GM12878 (cell line): ENCODE data around the gene PRPF31. TPM values are rescaled to one million over a fixed set of nuclear protein-coding genes. Genes with fewer than 3 reads are reported as not detected.

Experiments
- ATAC-seq: fragments of 200-7000 bp; cut with Tn5 transposase; 3 replicates; pipeline ENCODE4 v1.9.1; 2020; ENCODE audit warnings: mild to moderate bottlenecking, moderate library complexity
- BruUV-seq: library from RNA; stranded (reverse); fragments of 400-500 nt; replicated peaks from 2 replicates; lab custom pipeline; 2021; lab: Mats Ljungman, UMichigan
- CTCF ChIA-PET: fragments of 300-600 bp; sonication (Branson Sonifier 250); formaldehyde crosslinking; extraction: SDS; loops from one replicate; lab custom pipeline; 2021; ENCODE audit warnings: inconsistent platforms; lab: Yijun Ruan, JAX
- POLR2A ChIA-PET: fragments of 350-600 bp; formaldehyde crosslinking; extraction: SDS; loops from one replicate; lab custom pipeline; 2021; ENCODE audit warnings: inconsistent platforms; lab: Charles Lee
- RAD21 ChIA-PET: fragments of 300-600 bp; sonication (Branson Sonifier 250); formaldehyde crosslinking; loops from one replicate; lab custom pipeline; 2023; ENCODE audit warnings: antibody characterized with exemption; ENCODE audit not compliant: unreplicated experiment; lab: Charles Lee
- SMC1A ChIA-PET: fragments of 300-600 bp; sonication (Branson Sonifier 250); formaldehyde crosslinking; loops from one replicate; lab custom pipeline; 2023; ENCODE audit not compliant: unreplicated experiment, uncharacterized antibody; lab: Charles Lee
- DNase-seq: peaks from one replicate; pipeline ENCODE4 v3.0.0-alpha.2; 2011; ENCODE audit warnings: low read depth, low spot score
- FAIRE-seq: peaks from 3 replicates; lab custom pipeline; 2011; peaks lifted over from hg19 to GRCh38; lab: Jason Lieb, UNC
- H2AFZ ChIP-seq: 2 replicates; pipeline ENCODE4 v1.6.0; 2011; ENCODE audit warnings: low read depth, low read length, control low read depth; ENCODE audit not compliant: control insufficient read depth
- H3K27ac ChIP-seq: 2 replicates; pipeline ENCODE4 v1.5.1; 2011; ENCODE audit warnings: control low read depth; ENCODE audit not compliant: control insufficient read depth, insufficient read depth
- H3K27me3 ChIP-seq, 2 experiments: replicated peaks in 1 of 2; 2 replicates each; pipeline versions ENCODE4 v1.6.0 to v1.6.1; 2011; ENCODE audit warnings: low read length in 1 of 2; ENCODE audit not compliant: control insufficient read depth in 2 of 2, insufficient read depth in 2 of 2
- H3K36me3 ChIP-seq, 2 experiments: 2 replicates each; pipeline ENCODE4 v1.5.1; 2011; ENCODE audit warnings: low read length in 1 of 2; ENCODE audit not compliant: control insufficient read depth in 2 of 2, insufficient read depth in 2 of 2
- H3K4me1 ChIP-seq: 2 replicates; pipeline ENCODE4 v1.6.1; 2011; ENCODE audit warnings: mild to moderate bottlenecking, low read length, moderate library complexity, mixed read lengths; ENCODE audit not compliant: control insufficient read depth, insufficient read depth
- H3K4me2 ChIP-seq: 2 replicates; pipeline ENCODE4 v1.6.0; 2011; ENCODE audit warnings: control low read depth; ENCODE audit not compliant: control insufficient read depth, insufficient read depth
- H3K4me3 ChIP-seq: fragments of 200-600 bp; sonication (generic); 2 replicates; pipeline ENCODE4 v1.5.1; 2016
- H3K79me2 ChIP-seq: 2 replicates; pipeline ENCODE4 v1.6.0; 2011; ENCODE audit warnings: low read length; ENCODE audit not compliant: control insufficient read depth, insufficient read depth
- H3K9ac ChIP-seq: 2 replicates; pipeline ENCODE4 v1.8.0; 2011; ENCODE audit warnings: low read length, control low read depth, mixed read lengths; ENCODE audit not compliant: control insufficient read depth, insufficient read depth
- H3K9me3 ChIP-seq: replicated peaks from 3 replicates; pipeline ENCODE4 v1.5.1; 2011; ENCODE audit warnings: mild to moderate bottlenecking, low read length; ENCODE audit not compliant: control insufficient read depth, insufficient read depth
- H4K20me1 ChIP-seq: 2 replicates; pipeline ENCODE4 v1.6.0; 2011; ENCODE audit not compliant: control insufficient read depth, insufficient read depth
- MEF2B ChIP-seq: fragments of 450-650 bp; IDR thresholded peaks from 2 replicates; pipeline ENCODE4 v1.6.1; 2018; ENCODE audit warnings: mild to moderate bottlenecking, moderate library complexity; ENCODE audit not compliant: partially characterized antibody, poor library complexity, severe bottlenecking
- POU2F2 ChIP-seq: IDR thresholded peaks from 3 replicates; pipeline ENCODE4 v1.6.1; 2011; ENCODE audit warnings: low read depth, mild to moderate bottlenecking, low read length, borderline replicate concordance
- RELA ChIP-seq: fragments of 450-650 bp; IDR thresholded peaks from 2 replicates; pipeline ENCODE4 v1.8.0; 2014; ENCODE audit warnings: borderline replicate concordance; ENCODE audit not compliant: partially characterized antibody
- ZNF384 ChIP-seq: IDR thresholded peaks from 2 replicates; pipeline ENCODE4 v1.6.1; 2012; ENCODE audit warnings: low read depth, mild to moderate bottlenecking, low read length, improper control_type of control experiment, borderline replicate concordance
- WGBS: methylation state at CpG from one replicate; pipeline ENCODE4 v1.1.6; 2016; ENCODE audit warnings: low lambda C conversion rate; ENCODE audit not compliant: insufficient replicate concordance, insufficient coverage; ENCODE audit errors: missing lambda C conversion rate; 5-methylcytosine and 5-hydroxymethylcytosine counted together
- in situ Hi-C: fragments of 300-500 bp; cut with MboI; formaldehyde crosslinking; loops from 9 replicates; pipeline ENCODE4 v1.14.3; 2018; ENCODE audit warnings: mixed read lengths
- intact Hi-C: fragments of 100-400 bp; cut with micrococcal nuclease; formaldehyde crosslinking; loops from one replicate; pipeline ENCODE4 v1.14.2; 2022; ENCODE audit not compliant: unreplicated experiment
- polyA plus RNA-seq, 11 experiments: library from polyadenylated mRNA; depleted of rRNA in 4 of 11; unstranded in 6 of 11; stranded (reverse) in 5 of 11; fragments of >200 nt; fragmentation: Nextera tagmentation in 4 of 11; fragmentation: Illumina TruSeq in 1 of 11; extraction: Ambion mirVana in 4 of 11; extraction: Trizol in 1 of 11; gene quantifications; 1 replicate in 1 of 11; 2 replicates in 10 of 11; pipeline versions ENCODE4 v1.2.1 to v1.2.3, GENCODE V29; 2011 to 2016; ENCODE audit warnings: inconsistent platforms in 2 of 11, missing spikeins in 2 of 11, low read depth in 1 of 11
- total RNA-seq, 4 experiments: library from RNA; depleted of rRNA in 3 of 4; stranded (reverse); fragments of >200 nt in 3 of 4; fragmentation: Illumina TruSeq in 1 of 4; extraction: Trizol in 1 of 4; gene quantifications; 2 replicates each; pipeline versions ENCODE4 v1.2.1 to v1.2.3, GENCODE V29; 2013 to 2021
- TF ChIP-seq, protein P1 (sequence below): fragments of 450-650 bp; IDR thresholded peaks from 2 replicates; pipeline ENCODE4 v1.6.1; 2018; ENCODE audit warnings: borderline replicate concordance, mild to moderate bottlenecking; ENCODE audit not compliant: partially characterized antibody
- TF ChIP-seq, protein P2 (sequence below): fragments of 450-650 bp; IDR thresholded peaks from 2 replicates; pipeline ENCODE4 v1.6.1; 2018; ENCODE audit warnings: mild to moderate bottlenecking, low read depth, moderate library complexity; ENCODE audit not compliant: partially characterized antibody
- TF ChIP-seq, protein P3 (sequence below): IDR thresholded peaks from 2 replicates; pipeline ENCODE4 v1.6.1; 2011; ENCODE audit warnings: low read depth, mild to moderate bottlenecking, low read length, moderate library complexity, borderline replicate concordance; ENCODE audit errors: extremely low read depth

Gene PRPF31
- total and polyA plus RNA-seq, 10 of the 15 experiments (the other 5 are each of a cell fraction or from before 2014, with no cell fraction given) = 2.7 to 170 (median 69.7) TPM

DNA sequence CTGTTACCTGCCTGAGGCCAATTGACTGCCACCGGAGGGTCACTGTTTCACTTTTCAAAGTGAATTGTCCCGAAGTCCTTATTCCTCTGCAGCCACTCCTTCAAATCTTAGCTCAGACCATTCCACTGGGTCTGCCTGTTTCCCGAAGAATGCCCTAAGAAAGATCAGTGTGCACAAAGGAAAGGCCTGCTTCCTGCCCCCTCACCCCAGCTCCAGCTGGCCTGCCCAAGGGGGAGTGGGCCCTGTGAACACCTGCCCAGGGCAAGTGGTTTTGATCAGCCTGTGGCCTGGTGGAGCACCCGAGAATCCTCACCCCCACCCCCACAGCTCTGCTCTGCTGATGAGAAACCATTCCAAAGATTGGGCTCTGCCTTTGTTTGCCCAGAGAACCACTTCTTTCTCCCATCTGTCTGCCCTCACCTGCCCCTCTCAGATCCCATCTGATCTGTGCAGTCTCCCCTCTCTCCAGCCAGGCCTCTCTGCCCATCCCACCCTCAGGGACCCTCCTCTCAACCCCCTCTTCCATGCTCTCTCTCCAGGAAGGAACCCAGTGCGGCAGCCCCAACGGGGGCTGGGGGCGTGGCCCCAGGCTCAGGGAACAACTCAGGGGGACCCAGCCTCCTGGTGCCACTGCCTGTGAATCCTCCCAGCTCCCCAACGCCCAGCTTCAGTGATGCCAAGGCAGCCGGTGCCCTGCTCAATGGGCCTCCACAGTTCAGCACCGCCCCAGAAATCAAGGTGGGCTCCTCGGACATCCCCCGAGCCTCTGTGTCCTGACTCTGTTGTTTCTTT is 33.7 kb downstream of the PRPF31 start:
- Histone ChIP-seq H3K4me3 (no peak overlapping the region), H3K36me3 (peaks cover 32 to 42% of the 10 kb centered on the region in 2 experiments; a peak in 3 of 4 replicates), H3K27ac (no peak overlapping the region), H3K4me2 (no peak overlapping the region), H3K79me2 (no peaks in the 10 kb centered on the region), H2AFZ (no peak overlapping the region), H3K4me1 (no peaks in the 10 kb centered on the region), H3K27me3 (no peaks in the 10 kb centered on the region), H3K9ac (no peak overlapping the region), H3K9me3 (no peaks in the 10 kb centered on the region), H4K20me1 (no peaks in the 10 kb centered on the region)
- BruUV-seq = no TSS peak
- WGBS = 79% methylated on average over 11 of the region's 12 CpGs
- POLR2A ChIA-PET = interaction anchor here (2.0 to 3.1 kb wide), 2 partner anchors 10 to 12 kb away, joined by 6 to 8 read pairs; partner anchors contain the start of gene LENG1
- ATAC-seq = no peak
- SMC1A ChIA-PET = interaction anchor here (1.5 kb wide), 1 partner anchor 88 kb away, joined by 5 read pairs; no protein-coding TSS in a partner anchor
- RAD21 ChIA-PET = interaction anchor here (1.3 kb wide), 1 partner anchor 12 kb away, joined by 3 read pairs; the partner anchor contains the start of gene CNOT3
- no peak for TF ChIP-seq POU2F2
- TF ChIP-seq ZNF384 = no peak
- TF ChIP-seq MEF2B = no peak
- TF ChIP-seq, protein P1, sequence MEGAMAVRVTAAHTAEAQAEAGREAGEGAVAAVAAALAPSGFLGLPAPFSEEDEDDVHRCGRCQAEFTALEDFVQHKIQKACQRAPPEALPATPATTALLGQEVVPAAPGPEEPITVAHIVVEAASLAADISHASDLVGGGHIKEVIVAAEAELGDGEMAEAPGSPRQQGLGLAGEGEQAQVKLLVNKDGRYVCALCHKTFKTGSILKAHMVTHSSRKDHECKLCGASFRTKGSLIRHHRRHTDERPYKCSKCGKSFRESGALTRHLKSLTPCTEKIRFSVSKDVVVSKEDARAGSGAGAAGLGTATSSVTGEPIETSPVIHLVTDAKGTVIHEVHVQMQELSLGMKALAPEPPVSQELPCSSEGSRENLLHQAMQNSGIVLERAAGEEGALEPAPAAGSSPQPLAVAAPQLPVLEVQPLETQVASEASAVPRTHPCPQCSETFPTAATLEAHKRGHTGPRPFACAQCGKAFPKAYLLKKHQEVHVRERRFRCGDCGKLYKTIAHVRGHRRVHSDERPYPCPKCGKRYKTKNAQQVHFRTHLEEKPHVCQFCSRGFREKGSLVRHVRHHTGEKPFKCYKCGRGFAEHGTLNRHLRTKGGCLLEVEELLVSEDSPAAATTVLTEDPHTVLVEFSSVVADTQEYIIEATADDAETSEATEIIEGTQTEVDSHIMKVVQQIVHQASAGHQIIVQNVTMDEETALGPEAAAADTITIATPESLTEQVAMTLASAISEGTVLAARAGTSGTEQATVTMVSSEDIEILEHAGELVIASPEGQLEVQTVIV = no peak
- TF ChIP-seq, protein P2, sequence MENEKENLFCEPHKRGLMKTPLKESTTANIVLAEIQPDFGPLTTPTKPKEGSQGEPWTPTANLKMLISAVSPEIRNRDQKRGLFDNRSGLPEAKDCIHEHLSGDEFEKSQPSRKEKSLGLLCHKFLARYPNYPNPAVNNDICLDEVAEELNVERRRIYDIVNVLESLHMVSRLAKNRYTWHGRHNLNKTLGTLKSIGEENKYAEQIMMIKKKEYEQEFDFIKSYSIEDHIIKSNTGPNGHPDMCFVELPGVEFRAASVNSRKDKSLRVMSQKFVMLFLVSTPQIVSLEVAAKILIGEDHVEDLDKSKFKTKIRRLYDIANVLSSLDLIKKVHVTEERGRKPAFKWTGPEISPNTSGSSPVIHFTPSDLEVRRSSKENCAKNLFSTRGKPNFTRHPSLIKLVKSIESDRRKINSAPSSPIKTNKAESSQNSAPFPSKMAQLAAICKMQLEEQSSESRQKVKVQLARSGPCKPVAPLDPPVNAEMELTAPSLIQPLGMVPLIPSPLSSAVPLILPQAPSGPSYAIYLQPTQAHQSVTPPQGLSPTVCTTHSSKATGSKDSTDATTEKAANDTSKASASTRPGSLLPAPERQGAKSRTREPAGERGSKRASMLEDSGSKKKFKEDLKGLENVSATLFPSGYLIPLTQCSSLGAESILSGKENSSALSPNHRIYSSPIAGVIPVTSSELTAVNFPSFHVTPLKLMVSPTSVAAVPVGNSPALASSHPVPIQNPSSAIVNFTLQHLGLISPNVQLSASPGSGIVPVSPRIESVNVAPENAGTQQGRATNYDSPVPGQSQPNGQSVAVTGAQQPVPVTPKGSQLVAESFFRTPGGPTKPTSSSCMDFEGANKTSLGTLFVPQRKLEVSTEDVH = no peak
- no peak for TF ChIP-seq RELA
- TF ChIP-seq, protein P3, sequence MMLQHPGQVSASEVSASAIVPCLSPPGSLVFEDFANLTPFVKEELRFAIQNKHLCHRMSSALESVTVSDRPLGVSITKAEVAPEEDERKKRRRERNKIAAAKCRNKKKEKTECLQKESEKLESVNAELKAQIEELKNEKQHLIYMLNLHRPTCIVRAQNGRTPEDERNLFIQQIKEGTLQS = no peak
- in situ Hi-C loops (loop anchor here (25.0 kb wide), 1 partner anchor 1513 kb away; the partner anchor contains the start of gene U2AF2), intact Hi-C loops (no loop called here)
- CTCF ChIA-PET = no interaction called here
- FAIRE-seq = no peak
- DNase-seq = no peak
